ENCODE data around the gene IL12B. TPM values are rescaled to one million over a fixed set of nuclear protein-coding genes. Genes with fewer than 3 reads are reported as not detected.
A peak's percentile ranks its signal among the peaks of the same experiment; 100 is the strongest.

The IL12B gene
- total RNA-seq, 1 donor: not detected

GRCh38 chr5:159337016-159337955 is 7.0 kb upstream of the IL12B start:
- H3K36me3 ChIP-seq (ENCODE audit: insufficient read depth, low read length): no peaks in the 10 kb centered on the region
- DNase-seq (ENCODE audit: insufficient read length, low spot score, missing footprints): peak; percentile 86
- H3K27me3 ChIP-seq (ENCODE audit: insufficient read depth, low read length): no peaks in the 10 kb centered on the region
- H2AFZ ChIP-seq (ENCODE audit: low read length): peak overlapping the region; percentile 17
- H3K4me2 ChIP-seq (ENCODE audit: insufficient read depth, low read length): no peak overlapping the region
- H3K4me1 ChIP-seq (ENCODE audit: insufficient read depth, low read length): peaks cover 21% of the 10 kb centered on the region
- no peak overlapping the region for H3K4me3 ChIP-seq (ENCODE audit: insufficient read depth, low read length)
- peak overlapping the region; percentile 13 for H3K27ac ChIP-seq (ENCODE audit: low read depth, low read length)
- no peaks in the 10 kb centered on the region for H3K79me2 ChIP-seq (ENCODE audit: insufficient read depth, low read length)
- H3K9me3 ChIP-seq (ENCODE audit: low read depth, low read length): no peaks in the 10 kb centered on the region
- TF ChIP-seq CTCF (IDR thresholded peaks at IDR 0.05; ENCODE audit: extremely low read depth, low read depth, low read length): no peak
- no peaks in the 10 kb centered on the region for H4K20me1 ChIP-seq (ENCODE audit: insufficient read depth, low read length)

- Histone ChIP-seq H4K20me1 (ENCODE audit: insufficient read depth, low read length) (no peaks in the 10 kb centered on the region), H3K79me2 (ENCODE audit: insufficient read depth, low read length) (no peaks in the 10 kb centered on the region), H3K27ac (ENCODE audit: low read depth, low read length) (no peak overlapping the region), H3K9me3 (ENCODE audit: low read depth, low read length) (no peaks in the 10 kb centered on the region), H3K4me2 (ENCODE audit: insufficient read depth, low read length) (no peak overlapping the region), H2AFZ (ENCODE audit: low read length) (no peak overlapping the region), H3K36me3 (ENCODE audit: insufficient read depth, low read length) (no peaks in the 10 kb centered on the region), H3K27me3 (ENCODE audit: insufficient read depth, low read length) (no peaks in the 10 kb centered on the region), H3K4me1 (ENCODE audit: insufficient read depth, low read length) (peaks cover 14% of the 10 kb centered on the region), H3K4me3 (ENCODE audit: insufficient read depth, low read length) (no peak overlapping the region)
- no peak for TF ChIP-seq CTCF (IDR thresholded peaks at IDR 0.05; ENCODE audit: extremely low read depth, low read depth, low read length)
- no peak for DNase-seq (ENCODE audit: insufficient read length, low spot score, missing footprints)
Observed at GRCh38 chr5:159336586-159336985, 6.3 kb upstream of the IL12B start.

GRCh38 chr5:159333545-159333925 is 3.2 kb upstream of the IL12B start:
- Histone ChIP-seq H3K9me3 (ENCODE audit: low read depth, low read length) (no peaks in the 10 kb centered on the region), H3K36me3 (ENCODE audit: insufficient read depth, low read length) (no peaks in the 10 kb centered on the region), H2AFZ (ENCODE audit: low read length) (no peak overlapping the region), H3K27ac (ENCODE audit: low read depth, low read length) (no peak overlapping the region), H3K4me2 (ENCODE audit: insufficient read depth, low read length) (no peak overlapping the region), H4K20me1 (ENCODE audit: insufficient read depth, low read length) (no peaks in the 10 kb centered on the region), H3K4me3 (ENCODE audit: insufficient read depth, low read length) (no peak overlapping the region), H3K4me1 (ENCODE audit: insufficient read depth, low read length) (peaks cover 15% of the 10 kb centered on the region), H3K79me2 (ENCODE audit: insufficient read depth, low read length) (no peaks in the 10 kb centered on the region), H3K27me3 (ENCODE audit: insufficient read depth, low read length) (no peaks in the 10 kb centered on the region)
- no peak for TF ChIP-seq CTCF (IDR thresholded peaks at IDR 0.05; ENCODE audit: extremely low read depth, low read depth, low read length)
- no peak for DNase-seq (ENCODE audit: insufficient read length, low spot score, missing footprints)

GRCh38 chr5:159332800-159333544 is 2.7 kb upstream of the IL12B start:
- no peak overlapping the region for H3K4me3 ChIP-seq (ENCODE audit: insufficient read depth, low read length)
- no peak for TF ChIP-seq CTCF (IDR thresholded peaks at IDR 0.05; ENCODE audit: extremely low read depth, low read depth, low read length)
- peaks cover 10% of the 10 kb centered on the region for H3K4me1 ChIP-seq (ENCODE audit: insufficient read depth, low read length)
- no peak overlapping the region for H3K27ac ChIP-seq (ENCODE audit: low read depth, low read length)
- H3K9me3 ChIP-seq (ENCODE audit: low read depth, low read length): no peaks in the 10 kb centered on the region
- no peaks in the 10 kb centered on the region for H3K27me3 ChIP-seq (ENCODE audit: insufficient read depth, low read length)
- no peak overlapping the region for H3K4me2 ChIP-seq (ENCODE audit: insufficient read depth, low read length)
- no peak for DNase-seq (ENCODE audit: insufficient read length, low spot score, missing footprints)
- no peak overlapping the region for H2AFZ ChIP-seq (ENCODE audit: low read length)
- no peaks in the 10 kb centered on the region for H3K79me2 ChIP-seq (ENCODE audit: insufficient read depth, low read length)
- H3K36me3 ChIP-seq (ENCODE audit: insufficient read depth, low read length): no peaks in the 10 kb centered on the region
- H4K20me1 ChIP-seq (ENCODE audit: insufficient read depth, low read length): no peaks in the 10 kb centered on the region

All from osteoblast (primary cell).